Stimulated activated CD8-positive, alpha-beta memory T cell treated with anti-CD3 and anti-CD28 coated beads, Interleukin-4, amount 100 ng/mL, for 24 hours (primary cell): ENCODE measurements around the gene TSC22D2.
"Not testable (repeated sequence)": the region's sequence is repeated elsewhere in the genome, so short reads cannot be mapped to it uniquely, and the experiment has no call there.

Experiments used
- DNase-seq: peaks from one replicate; pipeline ENCODE4 v3.0.0-alpha.2; 2020; ENCODE audit warnings: low read depth

The TSC22D2 gene

GRCh38 chr3:150490277-150490986 lies 82.3 kb downstream of the TSC22D2 start:
- DNase-seq = no peak

GRCh38 chr3:150494411-150494977 lies 86.4 kb downstream of the TSC22D2 start:
- DNase-seq = no peak

GRCh38 chr3:150495149-150495548 lies 87.1 kb downstream of the TSC22D2 start:
- DNase-seq = no peak

DNA sequence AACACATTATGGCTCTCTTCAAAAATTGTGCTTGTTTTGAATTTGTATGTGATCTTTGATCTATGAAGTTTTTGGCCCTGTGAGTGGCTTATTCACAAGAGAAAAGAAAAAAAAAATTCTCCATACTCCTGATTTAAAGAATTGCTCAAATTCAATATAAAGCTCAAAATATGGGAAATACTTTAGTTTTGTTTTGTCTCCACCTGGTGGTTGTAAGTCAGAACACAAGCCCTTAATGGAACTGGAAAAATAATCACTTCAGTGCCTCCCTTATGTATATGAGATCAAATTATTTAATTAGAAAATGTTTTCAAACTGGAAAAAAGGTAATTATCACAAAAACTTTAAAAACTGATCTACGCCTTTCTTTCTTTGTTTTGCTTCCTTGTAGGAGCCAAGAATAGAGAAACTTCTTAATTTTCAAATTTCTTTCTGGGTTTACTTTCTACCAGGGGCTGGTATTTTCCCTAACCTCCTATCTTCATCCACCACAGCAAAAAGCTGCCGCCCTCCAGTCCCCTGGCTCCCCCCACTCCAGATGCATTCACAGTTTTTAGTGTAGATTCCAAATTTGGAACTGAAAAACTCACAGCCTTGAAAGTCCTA lies 87.6 kb downstream of the TSC22D2 start:
- DNase-seq = no peak

- no peak for DNase-seq
Measured at GRCh38 chr3:150497956-150498355, 89.9 kb downstream of the TSC22D2 start.

GRCh38 chr3:150500960-150501359 lies 92.9 kb downstream of the TSC22D2 start:
- DNase-seq = not testable (repeated sequence)

GRCh38 chr3:150503402-150504099 lies 95.5 kb downstream of the TSC22D2 start:
- no peak for DNase-seq

DNA sequence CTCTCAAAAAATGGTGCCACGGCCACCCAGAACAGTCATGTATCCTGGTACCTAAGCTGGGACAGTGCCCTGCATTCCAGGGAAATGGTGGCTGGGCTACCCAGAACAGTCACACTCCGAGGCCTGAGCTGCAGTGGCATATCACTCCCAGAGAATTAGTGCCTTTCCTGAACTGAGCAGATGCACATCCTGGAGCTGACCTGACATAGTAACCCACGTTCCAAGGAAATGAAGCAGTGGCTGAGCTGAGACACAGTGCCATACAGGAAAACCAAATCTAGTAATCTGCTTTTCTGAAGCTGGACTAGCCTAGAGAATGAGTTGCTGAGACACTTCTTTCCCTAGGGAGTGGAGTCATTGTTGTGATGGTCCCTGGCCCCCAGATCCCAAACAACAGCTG lies 96.4 kb downstream of the TSC22D2 start:
- DNase-seq = no peak

DNA sequence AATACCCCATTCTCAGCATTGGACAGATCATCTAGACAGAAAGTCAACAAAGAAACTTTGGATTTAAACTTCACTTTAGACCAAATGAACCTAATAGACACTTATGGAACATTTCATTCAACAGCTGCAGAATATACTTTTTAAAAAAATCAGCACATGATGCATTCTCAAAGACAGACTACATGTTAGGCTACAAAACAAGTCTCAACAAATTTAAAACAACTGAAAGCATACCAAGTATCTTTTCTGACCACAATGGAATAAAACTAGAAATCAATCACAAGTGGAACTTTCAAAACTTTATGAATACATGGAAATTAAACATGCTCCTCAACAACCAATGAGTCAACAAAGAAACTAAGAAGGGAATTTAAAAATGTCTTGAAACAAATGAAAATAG lies 100.3 kb downstream of the TSC22D2 start:
- DNase-seq = no peak

DNA sequence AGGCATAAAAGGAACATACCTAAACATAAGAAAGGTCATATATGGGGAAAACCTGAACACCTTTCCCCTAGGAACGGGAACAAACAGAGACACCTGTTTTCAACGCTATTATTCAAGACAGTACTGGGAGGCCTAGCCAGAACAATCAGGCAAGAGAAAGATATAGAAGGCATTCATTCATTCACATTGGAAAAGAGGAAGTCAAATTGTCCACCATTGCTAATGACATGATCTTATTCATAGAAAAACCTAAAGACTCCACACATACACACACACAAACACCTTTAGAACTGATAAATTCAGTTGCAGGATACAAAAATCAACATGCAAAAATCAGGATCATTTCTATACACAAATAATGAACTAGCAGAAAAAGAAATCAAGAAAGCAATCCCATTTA lies 101.7 kb downstream of the TSC22D2 start:
- DNase-seq = no peak

DNA sequence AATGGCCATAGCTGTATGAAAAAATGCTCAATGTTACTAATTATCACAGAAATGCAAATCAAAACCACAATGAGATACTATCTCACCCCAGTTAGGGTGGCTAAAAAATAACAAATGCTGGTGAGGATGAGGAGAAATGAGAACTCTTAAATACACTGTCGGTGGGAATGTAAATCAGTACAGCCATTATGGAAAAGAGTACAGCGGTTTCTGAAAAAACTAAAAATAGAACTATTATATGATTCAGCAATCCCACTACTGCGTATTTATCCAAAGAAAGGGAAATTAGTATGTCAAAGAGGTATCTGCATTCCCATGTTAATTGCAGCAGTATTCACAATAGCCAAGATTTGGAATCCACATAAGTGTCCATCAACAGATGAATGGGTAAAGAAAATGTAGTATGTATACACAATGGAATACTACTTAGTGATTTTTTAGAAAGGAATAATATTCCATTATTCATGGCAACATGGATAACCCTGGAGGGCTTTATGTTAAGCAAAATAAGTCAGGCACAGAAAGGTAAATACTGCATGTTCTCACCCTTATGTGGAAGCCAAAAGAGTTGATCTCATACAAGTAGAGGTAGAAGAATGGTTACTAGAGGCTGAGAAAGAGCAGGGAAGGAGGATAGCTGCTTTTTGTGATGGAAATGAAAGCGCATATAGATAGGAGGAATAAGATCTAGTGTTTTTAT lies 103.2 kb downstream of the TSC22D2 start:
- DNase-seq = no peak

DNA sequence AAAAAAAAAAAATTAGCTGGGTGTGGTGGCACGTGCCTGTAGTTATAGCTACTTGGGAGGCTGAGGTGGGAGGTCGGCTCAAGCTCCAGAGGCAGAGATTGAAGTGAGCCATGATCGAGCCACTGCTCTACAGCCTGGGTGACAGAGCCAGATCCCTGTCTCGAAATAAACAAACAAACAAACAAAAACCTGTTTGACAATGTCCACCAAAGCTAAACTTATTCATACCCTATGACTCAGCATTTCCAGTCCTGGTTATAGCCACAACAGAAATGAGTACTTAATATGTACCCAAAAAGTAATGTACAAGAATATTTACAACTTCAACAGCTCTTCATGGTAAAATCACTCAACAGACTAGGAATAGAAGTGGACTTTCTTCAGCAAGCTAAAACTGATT lies 107.1 kb downstream of the TSC22D2 start:
- DNase-seq = no peak
